Thyroid gland (tissue), 4 donors: Measurements from ENCODE around the gene NKD1. TPM values are rescaled to one million over a fixed set of nuclear protein-coding genes. Genes with fewer than 3 reads are reported as not detected.
A peak's percentile ranks its signal among the peaks of the same experiment; 100 is the strongest.

Experiments used
- DNase-seq, 2 donors: peaks; one replicate each; pipeline ENCODE4 v3.0.0-alpha.2; 2019
- H3K27ac ChIP-seq, 3 donors: fragments of 200-600 bp; sonication (generic); 1 replicate in 2 of 3; 2 replicates in 1 of 3; pipeline ENCODE4 v1.5.1; 2016 to 2019; ENCODE audit warnings: mild to moderate bottlenecking in 1 of 3, moderate library complexity in 1 of 3
- H3K27me3 ChIP-seq: fragments of 200-600 bp; sonication (generic); one replicate; pipeline ENCODE4 v1.5.1; 2019
- H3K36me3 ChIP-seq, 2 donors: fragments of 200-600 bp; sonication (generic); one replicate each; pipeline ENCODE4 v1.5.1; 2016 to 2019
- H3K4me1 ChIP-seq, 2 donors: fragments of 200-600 bp; sonication (generic); one replicate each; pipeline ENCODE4 v1.5.1; 2017 to 2019
- H3K4me3 ChIP-seq, 3 donors: fragments of 200-600 bp; sonication (generic); replicated peaks in 1 of 3; 1 replicate in 2 of 3; 2 replicates in 1 of 3; pipeline ENCODE4 v1.5.1; 2016; ENCODE audit warnings: mild to moderate bottlenecking in 1 of 3
- H3K9me3 ChIP-seq: fragments of 200-600 bp; sonication (generic); one replicate; pipeline ENCODE4 v1.5.1; 2017
- CTCF ChIP-seq, 6 experiments: fragments of 200-600 bp in 3 of 6; fragments of 450-650 bp in 3 of 6; sonication (generic) in 3 of 6; IDR thresholded peaks; one replicate each; pipeline ENCODE4 v1.5.1; 2016 to 2019; ENCODE audit warnings: antibody characterized with exemption in 6 of 6, mild to moderate bottlenecking in 2 of 6, inconsistent platforms in 1 of 6, moderate library complexity in 1 of 6
- POLR2A ChIP-seq, 2 donors: fragments of 450-650 bp; IDR thresholded peaks; one replicate each; pipeline ENCODE4 v1.6.1; 2017; ENCODE audit warnings: antibody characterized with exemption in 2 of 2, mild to moderate bottlenecking in 2 of 2, moderate library complexity in 1 of 2
- WGBS, 2 donors: methylation state at CpG; one replicate each; pipeline ENCODE4 v1.1.5; 2017; 5-methylcytosine and 5-hydroxymethylcytosine counted together
- intact Hi-C: fragments of 100-400 bp; cut with DNase I; formaldehyde crosslinking; loops from one replicate; pipeline ENCODE4 v1.15.1; 2023
- total RNA-seq, 4 donors: library from RNA; depleted of rRNA; stranded (reverse); fragments of >200 nt; gene quantifications; one replicate each; pipeline ENCODE4 v1.2.3, GENCODE V29; 2016

Gene NKD1
- total RNA-seq, 4 donors from 2014 or later, result 0.63 to 13.8 (median 1.1) TPM

- no peak for TF ChIP-seq CTCF (IDR thresholded peaks at IDR 0.05)
- no peak for TF ChIP-seq POLR2A (IDR thresholded peaks at IDR 0.05)
- H3K4me1 ChIP-seq, result no peaks in the 10 kb centered on the region
- H3K36me3 ChIP-seq, result no peaks in the 10 kb centered on the region
- no peak overlapping the region for H3K4me3 ChIP-seq
- H3K27me3 ChIP-seq, result no peaks in the 10 kb centered on the region
- intact Hi-C loops, result no loop called here
- no peaks in the 10 kb centered on the region for H3K9me3 ChIP-seq
- no peak overlapping the region for H3K27ac ChIP-seq
- WGBS, 2 donors, result 73 to 78% methylated on average over 4 to 5 of the region's 5 CpGs
- no peak for DNase-seq
These were observed 109.0 kb downstream of the NKD1 start for GRCh38 chr16:50657241-50657640.

- intact Hi-C loops, result loop anchor here (10.0 kb wide), 1 partner anchor 635 kb away; the partner anchor contains the start of gene CNEP1R1
- DNase-seq, result no peak
- Histone ChIP-seq H3K9me3 (no peaks in the 10 kb centered on the region), H3K4me1 (peaks cover 0 to under 1% of the 10 kb centered on the region in 2 donors), H3K36me3 (no peaks in the 10 kb centered on the region), H3K27ac (no peak overlapping the region), H3K27me3 (no peaks in the 10 kb centered on the region), H3K4me3 (no peak overlapping the region)
- TF ChIP-seq CTCF (IDR thresholded peaks at IDR 0.05) (no peak), POLR2A (IDR thresholded peaks at IDR 0.05) (no peak)
- WGBS, 2 donors, result 86 to 88% methylated on average over 5 of the region's 5 CpGs
These were observed 111.6 kb downstream of the NKD1 start for GRCh38 chr16:50659806-50660205.

DNA sequence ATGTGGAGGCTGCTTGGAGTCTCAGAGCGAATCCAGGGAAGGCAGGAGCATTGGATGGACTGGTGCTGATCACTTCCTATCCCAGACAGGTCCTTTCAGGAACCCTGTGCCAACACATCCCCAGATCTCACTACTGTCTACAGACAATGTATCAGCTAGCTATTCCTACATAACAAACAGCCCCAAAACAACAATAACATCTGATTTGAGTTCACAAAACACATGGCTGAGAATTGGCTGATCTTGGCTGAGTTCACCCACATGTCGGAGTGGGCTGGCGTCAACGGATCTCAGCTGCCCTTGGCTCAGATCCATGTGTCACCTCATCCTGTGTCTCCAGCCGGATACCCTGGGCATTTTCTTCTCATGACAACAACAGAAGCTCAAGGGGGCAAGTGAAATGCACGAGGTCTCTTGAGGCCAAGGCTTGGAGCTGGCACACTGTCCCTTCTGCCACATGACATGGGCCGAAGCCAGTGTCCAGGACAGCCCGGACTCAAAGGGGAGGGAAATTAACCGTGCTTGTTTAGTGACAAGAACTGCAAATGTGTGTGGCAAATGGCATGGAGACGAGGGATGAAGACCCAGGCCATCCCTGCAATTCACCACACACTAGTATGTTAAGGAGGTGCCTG lies 114.2 kb downstream of the NKD1 start:
- H3K9me3 ChIP-seq, result no peaks in the 10 kb centered on the region
- intact Hi-C loops, result loop anchor here (10.0 kb wide), 1 partner anchor 638 kb away; the partner anchor contains the start of gene CNEP1R1
- WGBS, 2 donors, result 84 to 94% methylated on average over 10 of the region's 10 CpGs
- no peak overlapping the region for H3K27ac ChIP-seq
- H3K4me3 ChIP-seq, result no peak overlapping the region
- no peak for TF ChIP-seq CTCF (IDR thresholded peaks at IDR 0.05)
- TF ChIP-seq POLR2A (IDR thresholded peaks at IDR 0.05), result no peak
- H3K36me3 ChIP-seq, result no peaks in the 10 kb centered on the region
- no peak for DNase-seq
- H3K27me3 ChIP-seq, result no peaks in the 10 kb centered on the region
- H3K4me1 ChIP-seq, result peaks cover 3% of the 10 kb centered on the region in 2 donors

DNA sequence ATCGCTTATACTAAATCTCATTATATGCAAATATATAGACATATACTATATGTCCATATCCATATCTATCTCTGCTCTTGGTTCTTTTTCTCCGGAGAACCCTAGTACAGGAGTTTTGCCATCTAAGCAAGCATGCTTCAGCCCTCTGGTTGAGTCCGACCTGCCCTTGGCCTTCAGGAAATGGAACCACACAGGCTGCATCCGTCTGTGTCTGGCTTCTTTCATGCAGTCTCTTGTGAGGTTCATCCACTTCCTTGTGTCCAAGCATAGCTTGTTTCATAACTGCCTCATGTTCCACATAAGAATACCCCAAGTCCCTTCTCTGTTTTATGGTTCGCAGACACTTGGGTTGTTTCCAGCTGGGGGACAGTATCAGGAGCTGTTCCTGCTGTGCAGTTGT lies 116.1 kb downstream of the NKD1 start:
- Histone ChIP-seq H3K9me3 (no peaks in the 10 kb centered on the region), H3K36me3 (no peaks in the 10 kb centered on the region), H3K4me3 (no peak overlapping the region), H3K27ac (no peak overlapping the region), H3K27me3 (no peaks in the 10 kb centered on the region), H3K4me1 (peaks cover 3% of the 10 kb centered on the region in 2 donors)
- intact Hi-C loops, result loop anchor here (10.0 kb wide), 1 partner anchor 639 kb away; the partner anchor contains the start of gene CNEP1R1
- no peak for DNase-seq
- TF ChIP-seq POLR2A (IDR thresholded peaks at IDR 0.05) (no peak), CTCF (IDR thresholded peaks at IDR 0.05) (no peak)
- 88 to 94% methylated on average over 5 of the region's 5 CpGs for WGBS, 2 donors

- DNase-seq, result peak; percentile 66 to 79
- peak overlapping the region in 1 of 3 donors; percentile 19 for H3K4me3 ChIP-seq
- peak overlapping the region in 1 of 3 donors; percentile 25 for H3K27ac ChIP-seq
- no peaks in the 10 kb centered on the region for H3K36me3 ChIP-seq
- TF ChIP-seq CTCF (IDR thresholded peaks at IDR 0.05), result peak; percentile 61 to 92 (median 78)
- no peak for TF ChIP-seq POLR2A (IDR thresholded peaks at IDR 0.05)
- intact Hi-C loops, result loop anchor here (5.0 to 10.0 kb wide), 2 partner anchors 453 to 641 kb away; partner anchors contain the start of gene CNEP1R1
- H3K9me3 ChIP-seq, result no peaks in the 10 kb centered on the region
- WGBS, 2 donors, result 16 to 18% methylated on average over 39 to 40 of the region's 40 CpGs
- H3K4me1 ChIP-seq, result peaks cover 3% of the 10 kb centered on the region in 2 donors
- no peaks in the 10 kb centered on the region for H3K27me3 ChIP-seq
These were observed 117.1 kb downstream of the NKD1 start for GRCh38 chr16:50665128-50665878.
